Measurements from ENCODE around the gene APOO. TPM values are rescaled to one million over a fixed set of nuclear protein-coding genes. Genes with fewer than 3 reads are reported as not detected.

APOO gene
- total RNA-seq, 1 experiment from 2014 or later, result 95.3 TPM

DNA sequence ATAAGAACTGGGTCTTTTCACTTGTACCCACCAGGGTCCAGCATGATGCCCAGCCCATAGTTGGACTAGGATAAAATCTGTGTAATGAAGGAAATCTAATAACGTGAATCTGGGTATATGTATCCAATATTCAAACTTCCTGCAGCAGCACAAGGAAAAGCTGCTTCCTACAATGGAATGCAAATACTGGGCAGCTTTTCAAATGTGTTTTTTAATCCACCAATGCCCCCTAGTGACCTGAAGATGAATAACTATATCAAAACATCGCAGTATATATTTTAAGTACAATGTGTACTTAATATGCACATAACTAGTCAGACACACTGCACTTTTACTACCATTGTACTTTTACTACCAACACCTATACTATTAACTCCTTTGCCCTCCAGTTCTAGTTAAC is 5.3 kb downstream of the APOO start:
- Histone ChIP-seq H2AK5ac (ENCODE audit: insufficient read length, low read length) (no peak overlapping the region), H3K79me1 (ENCODE audit: insufficient read depth, low read depth, low read length, poor library complexity, severe bottlenecking) (peaks cover 2% of the 10 kb centered on the region), H3K9me3 (ENCODE audit: control insufficient read depth, low read depth, low read length) (no peaks in the 10 kb centered on the region), H2BK5ac (ENCODE audit: insufficient read length, low read length) (no peak overlapping the region), H3K4me1 (ENCODE audit: insufficient read depth, low read length) (peaks cover 3% of the 10 kb centered on the region; the same call in 1 of the 2 replicates), H4K91ac (ENCODE audit: insufficient read length, low read depth, low read length) (no peak overlapping the region), H3K27ac (ENCODE audit: insufficient read length, low read depth, low read length) (no peak overlapping the region), H3K27me3 (ENCODE audit: insufficient read depth, low read length) (no peaks in the 10 kb centered on the region), H2BK120ac (ENCODE audit: low read depth, low read length, poor library complexity, severe bottlenecking) (no peak overlapping the region), H4K8ac (replicated peaks; ENCODE audit: insufficient read length, low read depth, low read length) (no peak overlapping the region), H3T11ph (ENCODE audit: low read length) (no peak overlapping the region), H3K9ac (ENCODE audit: extremely low read depth, insufficient read length, low read length) (no peak overlapping the region), H2BK12ac (ENCODE audit: insufficient read length, low read depth, low read length) (no peak overlapping the region), H3K4me2 (ENCODE audit: insufficient read depth, insufficient read length, low read length) (no peak overlapping the region), H3K14ac (ENCODE audit: insufficient read depth, low read length) (no peak overlapping the region), H2AFZ (ENCODE audit: low read length) (no peak overlapping the region), H3K18ac (ENCODE audit: insufficient read length, low read depth, low read length) (no peak overlapping the region), H3K56ac (ENCODE audit: insufficient read length, low read depth, low read length) (no peak overlapping the region), H3K23ac (ENCODE audit: insufficient read length, low read depth, low read length) (no peak overlapping the region), H3K79me2 (ENCODE audit: insufficient read depth, low read length) (peaks cover 4% of the 10 kb centered on the region; the same call in 1 of the 2 replicates), H3K4ac (ENCODE audit: low read depth, low read length) (no peak overlapping the region), H4K20me1 (ENCODE audit: control insufficient read depth, insufficient read depth, insufficient read length) (no peaks in the 10 kb centered on the region), H2BK15ac (ENCODE audit: low read depth, low read length) (no peak overlapping the region), H2BK20ac (ENCODE audit: low read depth, low read length, poor library complexity, severe bottlenecking) (no peak overlapping the region), H3K23me2 (ENCODE audit: insufficient read length, low read depth, low read length, poor library complexity, severe bottlenecking) (no peaks in the 10 kb centered on the region), H4K5ac (ENCODE audit: insufficient read length, low read depth, low read length) (no peak overlapping the region)
- Mint-ChIP-seq H3K27me3 (ENCODE audit: low read depth) (no peaks in the 10 kb centered on the region), H3K9me3 (no peaks in the 10 kb centered on the region), H3K4me3 (no peak overlapping the region), H3K27ac (no peak overlapping the region), H3K36me3 (ENCODE audit: insufficient read depth in 1 of 3, low read depth in 3 of 3) (peaks cover 4 to 12% (median 4%) of the 10 kb centered on the region in 3 experiments; a peak in 6 of 7 replicates), H3K4me1 (peaks cover 35% of the 10 kb centered on the region in 2 experiments)
- no peak for DNase-seq
- TF ChIP-seq CTCF (conservative IDR thresholded peaks at IDR 0.05), result peak; percentile 79
- WGBS (ENCODE audit: extremely low coverage, insufficient read length, low lambda C conversion rate), result no CpG with 5 or more reads among the region's 2 CpGs

Measured in H9 (cell line).